HUES48 (cell line): ENCODE results near the gene ASB4.

Source experiments
- H3K27ac ChIP-seq: one replicate; pipeline ENCODE4 v1.7.0; 2013; ENCODE audit warnings: low read depth, low read length, inconsistent platforms
- H3K27me3 ChIP-seq: 2 replicates; pipeline ENCODE4 v1.6.1; 2013; ENCODE audit warnings: mild to moderate bottlenecking, low read length; ENCODE audit not compliant: control insufficient read depth, insufficient read depth
- H3K36me3 ChIP-seq: 2 replicates; pipeline ENCODE4 v1.6.1; 2013; ENCODE audit warnings: low read length; ENCODE audit not compliant: control insufficient read depth, insufficient read depth
- H3K4me1 ChIP-seq: 2 replicates; pipeline ENCODE4 v1.6.1; 2013; ENCODE audit warnings: mild to moderate bottlenecking, low read length; ENCODE audit not compliant: control insufficient read depth, insufficient read depth
- H3K4me3 ChIP-seq: 2 replicates; pipeline ENCODE4 v1.5.1; 2013; ENCODE audit warnings: mild to moderate bottlenecking, low read depth, low read length
- H3K9ac ChIP-seq: 2 replicates; pipeline ENCODE4 v1.6.1; 2013; ENCODE audit warnings: mild to moderate bottlenecking, low read depth, low read length, moderate library complexity
- H3K9me3 ChIP-seq: 2 replicates; pipeline ENCODE4 v1.6.1; 2013; ENCODE audit warnings: low read length; ENCODE audit not compliant: control insufficient read depth, insufficient read depth

ASB4 gene

GRCh38 chr7:95481271-95482165 lies 4.2 kb upstream of the ASB4 start:
- no peak overlapping the region for H3K27ac ChIP-seq

GRCh38 chr7:95482424-95482823 lies 3.3 kb upstream of the ASB4 start:
- no peak overlapping the region for H3K4me3 ChIP-seq
- no peak overlapping the region for H3K9ac ChIP-seq
- no peaks in the 10 kb centered on the region for H3K36me3 ChIP-seq
- H3K27me3 ChIP-seq, result no peaks in the 10 kb centered on the region; the same call in 1 of the 2 replicates
- H3K4me1 ChIP-seq, result peaks cover 11% of the 10 kb centered on the region
- no peaks in the 10 kb centered on the region for H3K9me3 ChIP-seq
- no peak overlapping the region for H3K27ac ChIP-seq

More at GRCh38 chr7:95481271-95482165, 4.2 kb upstream of the ASB4 start:
- H3K9me3 ChIP-seq, result no peaks in the 10 kb centered on the region
- no peaks in the 10 kb centered on the region for H3K27me3 ChIP-seq
- H3K36me3 ChIP-seq, result no peaks in the 10 kb centered on the region
- no peak overlapping the region for H3K9ac ChIP-seq
- H3K4me3 ChIP-seq, result no peak overlapping the region
- peaks cover 15% of the 10 kb centered on the region for H3K4me1 ChIP-seq

DNA sequence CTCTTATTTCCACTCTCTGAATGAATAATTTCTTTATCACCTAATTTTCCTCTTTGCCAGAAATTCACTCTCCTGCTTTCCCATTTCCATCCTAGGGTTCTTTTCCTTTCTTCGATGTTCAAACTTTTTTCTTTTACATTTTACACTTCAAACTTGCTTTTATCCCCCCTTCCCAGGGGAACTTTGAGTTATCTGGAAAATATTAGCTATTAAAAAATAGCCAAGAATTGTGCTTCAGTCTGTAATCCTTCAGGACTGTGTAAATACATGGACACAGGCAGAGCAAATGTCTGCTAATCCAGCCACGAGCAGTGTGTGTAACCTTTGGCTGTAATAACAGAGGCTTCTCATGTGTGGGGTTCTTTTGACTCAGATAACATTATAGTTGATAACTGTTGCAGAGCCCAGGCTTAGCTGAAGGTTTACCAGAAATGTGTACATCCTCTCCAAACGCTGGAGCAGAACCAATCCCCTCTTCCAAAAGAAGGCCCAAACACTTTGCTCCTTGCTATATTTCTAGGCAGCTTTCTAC lies 4.6 kb downstream of the ASB4 start:
- Histone ChIP-seq H3K27me3 (no peaks in the 10 kb centered on the region; the same call in 1 of the 2 replicates), H3K4me3 (no peak overlapping the region), H3K9ac (no peak overlapping the region), H3K9me3 (no peaks in the 10 kb centered on the region), H3K27ac (no peak overlapping the region), H3K4me1 (peaks cover 26% of the 10 kb centered on the region), H3K36me3 (no peaks in the 10 kb centered on the region)

DNA sequence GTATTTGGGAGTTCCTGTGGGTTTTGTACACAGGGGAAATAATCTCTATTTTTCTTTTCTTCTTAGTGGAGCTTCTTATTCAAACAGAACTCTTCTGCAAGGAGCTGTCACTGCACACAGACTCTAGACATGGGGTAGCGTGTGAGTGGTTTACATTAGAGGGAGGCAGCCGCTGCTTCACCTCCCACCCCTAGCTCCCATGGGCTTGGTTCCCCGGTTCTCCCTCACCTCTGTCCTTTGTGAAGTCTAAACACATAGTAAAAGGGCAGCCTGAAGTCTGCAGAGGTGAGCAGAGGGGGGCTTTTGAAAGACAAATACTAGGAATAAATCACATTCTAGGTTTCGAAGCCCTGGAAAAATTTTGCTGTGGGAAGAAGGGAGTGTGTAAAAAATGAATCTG lies 5.5 kb downstream of the ASB4 start:
- no peaks in the 10 kb centered on the region for H3K36me3 ChIP-seq

DNA sequence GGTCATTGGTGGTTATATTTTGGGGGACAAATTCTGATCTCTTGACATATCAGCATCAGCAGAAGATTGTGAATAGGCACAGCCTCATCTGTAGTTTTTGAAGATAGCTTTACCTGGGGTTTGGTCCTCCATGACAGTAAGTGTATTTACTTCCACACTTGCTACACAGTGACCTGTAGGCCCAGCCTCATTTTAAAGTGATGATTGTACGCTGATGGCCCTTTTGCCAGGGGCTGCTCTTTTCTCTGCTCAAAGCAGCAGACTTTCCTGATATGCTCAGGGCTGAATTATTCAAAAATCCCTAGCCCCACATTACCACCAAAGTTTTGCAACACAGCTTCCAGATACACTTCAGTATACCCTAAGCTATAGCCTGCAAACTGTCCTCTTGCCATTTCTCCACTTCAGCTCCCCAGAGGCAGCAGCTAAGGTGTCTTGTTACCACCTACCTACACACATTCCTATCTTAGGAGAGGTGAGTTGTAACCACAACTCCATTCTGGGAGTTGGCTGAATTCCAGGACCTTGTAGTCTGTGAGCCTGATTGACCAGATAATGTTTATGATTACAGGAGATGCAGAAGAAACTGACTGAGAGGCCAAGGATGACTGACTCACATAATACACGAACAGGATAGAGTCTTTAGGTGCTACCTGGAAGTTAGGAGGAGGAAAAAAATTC lies 6.0 kb downstream of the ASB4 start:
- H3K9me3 ChIP-seq, result no peaks in the 10 kb centered on the region
- no peaks in the 10 kb centered on the region; the same call in 1 of the 2 replicates for H3K27me3 ChIP-seq
- H3K27ac ChIP-seq, result no peak overlapping the region
- peaks cover 20% of the 10 kb centered on the region for H3K4me1 ChIP-seq
- no peaks in the 10 kb centered on the region for H3K36me3 ChIP-seq
- no peak overlapping the region for H3K4me3 ChIP-seq
- H3K9ac ChIP-seq, result no peak overlapping the region

More for the DNA sequence above, 5.5 kb downstream of the ASB4 start:
- no peaks in the 10 kb centered on the region for H3K9me3 ChIP-seq
- H3K27me3 ChIP-seq, result no peaks in the 10 kb centered on the region; the same call in 1 of the 2 replicates
- no peak overlapping the region for H3K9ac ChIP-seq
- H3K4me1 ChIP-seq, result peaks cover 20% of the 10 kb centered on the region
- no peak overlapping the region for H3K27ac ChIP-seq
- H3K4me3 ChIP-seq, result no peak overlapping the region

GRCh38 chr7:95493247-95493646 lies 7.5 kb downstream of the ASB4 start:
- H3K36me3 ChIP-seq, result no peaks in the 10 kb centered on the region
- H3K9ac ChIP-seq, result no peak overlapping the region
- H3K4me3 ChIP-seq, result no peak overlapping the region

GRCh38 chr7:95493844-95494243 lies 8.1 kb downstream of the ASB4 start:
- Histone ChIP-seq H3K9me3 (no peaks in the 10 kb centered on the region), H3K27me3 (no peaks in the 10 kb centered on the region), H3K4me1 (peaks cover 20% of the 10 kb centered on the region), H3K27ac (no peak overlapping the region), H3K9ac (no peak overlapping the region), H3K4me3 (no peak overlapping the region), H3K36me3 (no peaks in the 10 kb centered on the region)

More at GRCh38 chr7:95493247-95493646, 7.5 kb downstream of the ASB4 start:
- H3K4me1 ChIP-seq, result peaks cover 20% of the 10 kb centered on the region
- no peak overlapping the region for H3K27ac ChIP-seq
- H3K9me3 ChIP-seq, result no peaks in the 10 kb centered on the region
- no peaks in the 10 kb centered on the region for H3K27me3 ChIP-seq

- H3K4me1 ChIP-seq, result peaks cover 36% of the 10 kb centered on the region
- H3K27ac ChIP-seq, result no peak overlapping the region
- no peak overlapping the region for H3K9ac ChIP-seq
- no peaks in the 10 kb centered on the region for H3K9me3 ChIP-seq
- no peaks in the 10 kb centered on the region for H3K36me3 ChIP-seq
- H3K4me3 ChIP-seq, result no peak overlapping the region
- no peaks in the 10 kb centered on the region for H3K27me3 ChIP-seq
Observed at GRCh38 chr7:95501261-95501832, 15.6 kb downstream of the ASB4 start.

- peaks cover 36% of the 10 kb centered on the region for H3K4me1 ChIP-seq
- H3K9ac ChIP-seq, result no peak overlapping the region
- H3K27ac ChIP-seq, result no peak overlapping the region
- H3K36me3 ChIP-seq, result no peaks in the 10 kb centered on the region
- H3K9me3 ChIP-seq, result no peaks in the 10 kb centered on the region
- no peak overlapping the region for H3K4me3 ChIP-seq
- H3K27me3 ChIP-seq, result no peaks in the 10 kb centered on the region
Observed at GRCh38 chr7:95502403-95502802, 16.7 kb downstream of the ASB4 start.

GRCh38 chr7:95503271-95504131 lies 17.8 kb downstream of the ASB4 start:
- no peak overlapping the region for H3K9ac ChIP-seq
- H3K4me1 ChIP-seq, result peaks cover 36% of the 10 kb centered on the region
- no peaks in the 10 kb centered on the region for H3K36me3 ChIP-seq
- H3K4me3 ChIP-seq, result no peak overlapping the region; the same call in 1 of the 2 replicates
- H3K27ac ChIP-seq, result peak overlapping the region; percentile 69
- H3K9me3 ChIP-seq, result no peaks in the 10 kb centered on the region
- no peaks in the 10 kb centered on the region for H3K27me3 ChIP-seq
